Smooth muscle cell (in vitro differentiated cells): ENCODE results near the gene ATF2. TPM values are rescaled to one million over a fixed set of nuclear protein-coding genes. Genes with fewer than 3 reads are reported as not detected.

Experiments
- DNase-seq: peaks from one replicate; lab custom pipeline; 2025; ENCODE audit not compliant: unreplicated experiment; lab: John Stamatoyannopoulos, UW
- H2AFZ ChIP-seq: fragments of 200-600 bp; sonication (generic); 2 replicates; pipeline ENCODE4 v1.6.0; 2016; ENCODE audit warnings: antibody characterized with exemption, low read depth, mild to moderate bottlenecking
- H3F3A ChIP-seq: fragments of 200-600 bp; sonication (generic); 2 replicates; pipeline ENCODE4 v1.6.0; 2017; ENCODE audit warnings: antibody characterized with exemption, low read depth
- H3K27ac ChIP-seq: fragments of 200-600 bp; sonication (generic); 2 replicates; pipeline ENCODE4 v1.5.1; 2016; ENCODE audit warnings: low read depth, mild to moderate bottlenecking
- H3K27me3 ChIP-seq: fragments of 200-600 bp; sonication (generic); 2 replicates; pipeline ENCODE4 v1.6.1; 2016; ENCODE audit warnings: low read depth, mild to moderate bottlenecking
- H3K36me3 ChIP-seq: fragments of 200-600 bp; sonication (generic); 2 replicates; pipeline ENCODE4 v1.5.1; 2016; ENCODE audit warnings: low read depth
- H3K4me1 ChIP-seq: fragments of 200-600 bp; sonication (generic); 2 replicates; pipeline ENCODE4 v1.5.1; 2016; ENCODE audit warnings: low read depth
- H3K4me2 ChIP-seq: fragments of 200-600 bp; sonication (generic); 2 replicates; pipeline ENCODE4 v1.6.0; 2016; ENCODE audit warnings: mild to moderate bottlenecking
- H3K4me3 ChIP-seq: fragments of 200-600 bp; sonication (generic); 2 replicates; pipeline ENCODE4 v1.5.1; 2016; ENCODE audit warnings: mild to moderate bottlenecking
- H3K79me2 ChIP-seq: fragments of 200-600 bp; sonication (generic); 2 replicates; pipeline ENCODE4 v1.6.0; 2016; ENCODE audit warnings: low read depth, mild to moderate bottlenecking
- H3K9ac ChIP-seq: fragments of 200-600 bp; sonication (generic); 2 replicates; pipeline ENCODE4 v1.6.0; 2016; ENCODE audit warnings: low read depth
- H3K9me3 ChIP-seq: fragments of 200-600 bp; sonication (generic); replicated peaks from 2 replicates; pipeline ENCODE4 v1.5.1; 2016; ENCODE audit warnings: low read depth
- H4K20me1 ChIP-seq: fragments of 200-600 bp; sonication (generic); 2 replicates; pipeline ENCODE4 v1.6.0; 2016; ENCODE audit warnings: low read depth
- CTCF ChIP-seq: fragments of 200-600 bp; sonication (generic); IDR thresholded peaks from 2 replicates; pipeline ENCODE4 v1.5.1; 2017; ENCODE audit warnings: borderline replicate concordance, mild to moderate bottlenecking, antibody characterized with exemption; ENCODE audit not compliant: insufficient read depth, poor library complexity, severe bottlenecking
- WGBS: methylation state at CpG from one replicate; pipeline ENCODE4 v1.1.7; 2016; ENCODE audit warnings: low lambda C conversion rate; 5-methylcytosine and 5-hydroxymethylcytosine counted together
- microRNA counts: library from miRNA; unstranded; fragments of <30 nt; microRNA quantifications from one replicate; lab custom pipeline; 2016
- microRNA-seq: library from miRNA; unstranded; fragments of <30 nt; microRNA quantifications from one replicate; pipeline ENCODE4, GENCODE V29; 2016; ENCODE audit warnings: borderline number of aligned reads
- polyA plus RNA-seq: library from polyadenylated mRNA; unstranded; fragments of >200 nt; fragmentation: Nextera tagmentation; extraction: Ambion mirVana; gene quantifications from 2 replicates; pipeline ENCODE4 v1.2.1, GENCODE V29; 2016
- small RNA-seq: library from RNA; depleted of rRNA; stranded (forward); fragments of <200 nt; gene quantifications from one replicate; pipeline ENCODE3, GENCODE V24; 2014
- total RNA-seq: library from RNA; depleted of rRNA; stranded (reverse); fragments of >200 nt; gene quantifications from 2 replicates; pipeline ENCODE4 v1.2.3, GENCODE V29; 2014

The ATF2 gene
- total and polyA plus RNA-seq, 2 experiments from 2014 or later = 28.0 to 59.6 TPM

- Histone ChIP-seq H3K36me3 (no peaks in the 10 kb centered on the region), H3F3A (no peaks in the 10 kb centered on the region), H3K79me2 (no peaks in the 10 kb centered on the region), H2AFZ (no peak overlapping the region), H3K9ac (no peak overlapping the region), H3K4me2 (no peak overlapping the region), H3K27me3 (no peaks in the 10 kb centered on the region), H3K4me1 (peaks cover 4% of the 10 kb centered on the region), H3K27ac (no peak overlapping the region), H4K20me1 (no peaks in the 10 kb centered on the region), H3K9me3 (no peaks in the 10 kb centered on the region), H3K4me3 (no peak overlapping the region)
- WGBS = 87% methylated on average over 3 of the region's 3 CpGs
- TF ChIP-seq CTCF = no peak
- DNase-seq = no peak
These were observed 145.1 kb downstream of the ATF2 start for GRCh38 chr2:175022923-175023322.

MicroRNA genes within 50 kb of the gene (microRNA counts, 767-probe panel; counts per million panel counts)
- 183 counts per million for microRNA hsa-miR-933 (lab: Ali Mortazavi, UCI)

Small RNAs within 50 kb of the gene (microRNA-seq; reads per million reads assigned to microRNA genes)
- 8.2 reads per million, percentile 8 among the genes with 10 or more reads in this experiment for gene MIR933

Small RNAs within 50 kb of the gene (small RNA-seq; reads per million reads assigned to genes)
- not detected for gene MIR933
- not detected for gene RF02271
- not detected for gene RNU6-1290P
- not detected for gene RNU6-763P

Other genes starting within 250 kb of the ATF2 start
- 33.5 and 40.4 TPM in 2 replicates for gene CHN1, start 162.8 kb downstream of the ATF2 start, total RNA-seq
- 30.2 and 44.8 TPM in 2 replicates for gene CHN1, start 162.8 kb downstream of the ATF2 start, polyA plus RNA-seq
- gene ATP5MC3, start 13.5 kb upstream of the ATF2 start, total RNA-seq = 204 and 251 TPM in 2 replicates
- gene ATP5MC3, start 13.5 kb upstream of the ATF2 start, polyA plus RNA-seq = 452 and 519 TPM in 2 replicates